Measurements from ENCODE around the gene LENG1. TPM values are rescaled to one million over a fixed set of nuclear protein-coding genes. Genes with fewer than 3 reads are reported as not detected.

LENG1 gene
- total and polyA plus RNA-seq, 2 donors (not counting 3 experiments of a cell fraction or from before 2014, with no cell fraction given) = 3.0 to 5.0 TPM

DNA sequence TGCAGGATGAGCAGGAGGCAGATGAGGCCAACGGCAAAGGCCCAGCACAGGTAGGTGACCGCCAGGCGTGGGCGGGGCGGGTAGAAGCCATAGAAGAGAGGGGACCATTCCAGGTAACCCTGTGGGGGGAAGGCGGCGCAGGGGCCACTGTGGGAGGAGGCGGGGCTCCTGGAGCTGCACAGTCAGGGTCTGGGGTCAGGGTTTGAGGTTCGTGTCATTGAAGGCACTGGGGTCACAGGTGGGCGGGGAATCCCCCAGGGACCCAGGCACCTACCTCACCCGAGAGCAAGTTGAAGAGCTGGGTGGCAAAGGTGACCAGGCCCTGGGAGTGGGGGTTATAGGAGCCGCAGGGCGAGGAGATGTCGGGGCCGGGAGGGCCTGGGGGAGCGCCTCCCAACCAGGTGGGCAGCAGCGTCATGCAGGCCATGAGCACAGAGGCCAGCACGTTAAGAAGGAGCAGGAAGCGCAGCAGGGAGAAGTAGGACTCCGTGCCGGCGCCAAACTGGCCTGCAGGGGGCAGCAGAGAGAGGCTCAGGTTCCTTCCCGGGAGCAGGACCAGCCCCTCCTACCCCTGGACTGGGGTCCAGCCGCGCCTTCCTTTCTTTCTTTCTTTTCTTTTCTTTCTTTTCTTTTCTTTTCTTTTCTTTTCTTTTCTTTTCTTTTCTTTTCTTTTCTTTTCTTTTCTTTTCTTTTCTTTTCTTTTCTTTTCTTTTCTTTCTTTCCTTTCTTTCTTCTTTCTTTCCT is 8.8 kb upstream of the LENG1 start:
- H4K20me1 ChIP-seq (replicated peaks; ENCODE audit: control insufficient read depth, extremely low read depth, insufficient read depth, low read length) = no peaks in the 10 kb centered on the region
- POLR2A ChIA-PET = interaction anchor here (0.6 kb wide), 1 partner anchor 20 kb away, joined by 3 read pairs; no protein-coding TSS in a partner anchor
- no peaks in the 10 kb centered on the region for H3K36me3 ChIP-seq (ENCODE audit: control insufficient read depth in 2 of 2, extremely low read depth in 1 of 2, insufficient read depth in 2 of 2, low read length in 2 of 2)
- DNase-seq (ENCODE audit: low read depth, low spot score) = peak; percentile 82
- H3K9me1 ChIP-seq (replicated peaks; ENCODE audit: control insufficient read depth, extremely low read depth, insufficient read depth, low read length) = no peaks in the 10 kb centered on the region
- no TSS peak for BruUV-seq (replicated peaks)
- H3K9ac ChIP-seq (replicated peaks; ENCODE audit: extremely low read depth, insufficient read depth, low read length) = no peak overlapping the region
- peaks cover 0 to 8% of the 10 kb centered on the region in 2 experiments for H3K27me3 ChIP-seq (ENCODE audit: control insufficient read depth in 2 of 2, insufficient read depth in 2 of 2, low read length in 2 of 2)
- H3K4me1 ChIP-seq (ENCODE audit: control insufficient read depth, extremely low read depth, insufficient read depth, low read length) = no peaks in the 10 kb centered on the region
- no peak overlapping the region for H3K4me2 ChIP-seq (ENCODE audit: insufficient read depth, low read length)
- dilution Hi-C loops (cut with MboI; ENCODE audit: extremely low pct_ligation_motif_present, low sequenced_read_pairs) (no loop called here), intact Hi-C loops (cut with micrococcal nuclease) (loop anchor here (1.0 kb wide), 3 partner anchors 42 to 98 kb away; no protein-coding TSS in a partner anchor)
- H3K79me2 ChIP-seq (ENCODE audit: control insufficient read depth, insufficient read depth, low read length) = no peaks in the 10 kb centered on the region
- TF ChIP-seq, protein P1, sequence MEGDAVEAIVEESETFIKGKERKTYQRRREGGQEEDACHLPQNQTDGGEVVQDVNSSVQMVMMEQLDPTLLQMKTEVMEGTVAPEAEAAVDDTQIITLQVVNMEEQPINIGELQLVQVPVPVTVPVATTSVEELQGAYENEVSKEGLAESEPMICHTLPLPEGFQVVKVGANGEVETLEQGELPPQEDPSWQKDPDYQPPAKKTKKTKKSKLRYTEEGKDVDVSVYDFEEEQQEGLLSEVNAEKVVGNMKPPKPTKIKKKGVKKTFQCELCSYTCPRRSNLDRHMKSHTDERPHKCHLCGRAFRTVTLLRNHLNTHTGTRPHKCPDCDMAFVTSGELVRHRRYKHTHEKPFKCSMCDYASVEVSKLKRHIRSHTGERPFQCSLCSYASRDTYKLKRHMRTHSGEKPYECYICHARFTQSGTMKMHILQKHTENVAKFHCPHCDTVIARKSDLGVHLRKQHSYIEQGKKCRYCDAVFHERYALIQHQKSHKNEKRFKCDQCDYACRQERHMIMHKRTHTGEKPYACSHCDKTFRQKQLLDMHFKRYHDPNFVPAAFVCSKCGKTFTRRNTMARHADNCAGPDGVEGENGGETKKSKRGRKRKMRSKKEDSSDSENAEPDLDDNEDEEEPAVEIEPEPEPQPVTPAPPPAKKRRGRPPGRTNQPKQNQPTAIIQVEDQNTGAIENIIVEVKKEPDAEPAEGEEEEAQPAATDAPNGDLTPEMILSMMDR (IDR thresholded peaks at IDR 0.05; ENCODE audit: extremely low read depth in 1 of 2, insufficient read depth in 1 of 2, low read depth in 1 of 2, low read length in 2 of 2) = peak; percentile 82 to 96
- TF ChIP-seq POLR2AphosphoS5 (IDR thresholded peaks at IDR 0.05; ENCODE audit: insufficient read depth, low read depth, low read length) = peak; percentile 29
- TF ChIP-seq, protein P2, sequence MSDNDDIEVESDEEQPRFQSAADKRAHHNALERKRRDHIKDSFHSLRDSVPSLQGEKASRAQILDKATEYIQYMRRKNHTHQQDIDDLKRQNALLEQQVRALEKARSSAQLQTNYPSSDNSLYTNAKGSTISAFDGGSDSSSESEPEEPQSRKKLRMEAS (IDR thresholded peaks at IDR 0.05; ENCODE audit: insufficient read depth, insufficient read length) = no peak
- no peaks in the 10 kb centered on the region for H3K9me3 ChIP-seq (replicated peaks; ENCODE audit: control insufficient read depth, insufficient read depth, low read length)
- no peak overlapping the region for H3K4me3 ChIP-seq (replicated peaks in 1 of 3; ENCODE audit: insufficient read depth in 1 of 3, low read depth in 1 of 3, low read length in 3 of 3)
- CTCF ChIA-PET = interaction anchor here (0.6 to 1.9 kb wide), 16 partner anchors 13 to 223 kb away, joined by 3 to 25 read pairs (median 4); partner anchors contain the start of genes CNOT3, MBOAT7 and TSEN34
- no peak overlapping the region for H3K27ac ChIP-seq (ENCODE audit: insufficient read depth, low read depth, low read length)
- H2AFZ ChIP-seq (ENCODE audit: low read depth, low read length) = no peak overlapping the region
- peak; percentile 92 for FAIRE-seq
